NCI-H2107 (cell line): ENCODE data around the gene VWA5B2.
"Not testable (repeated sequence)": the region's sequence is repeated elsewhere in the genome, so short reads cannot be mapped to it uniquely, and the experiment has no call there.

Source experiments
- DNase-seq: peaks from one replicate; lab custom pipeline; 2025; lab: John Stamatoyannopoulos, UW

Gene VWA5B2

GRCh38 chr3:184241447-184242296 lies 12.3 kb downstream of the VWA5B2 start:
- DNase-seq = no peak

- no peak for DNase-seq
These were observed 12.9 kb downstream of the VWA5B2 start for GRCh38 chr3:184242297-184242685.

DNA sequence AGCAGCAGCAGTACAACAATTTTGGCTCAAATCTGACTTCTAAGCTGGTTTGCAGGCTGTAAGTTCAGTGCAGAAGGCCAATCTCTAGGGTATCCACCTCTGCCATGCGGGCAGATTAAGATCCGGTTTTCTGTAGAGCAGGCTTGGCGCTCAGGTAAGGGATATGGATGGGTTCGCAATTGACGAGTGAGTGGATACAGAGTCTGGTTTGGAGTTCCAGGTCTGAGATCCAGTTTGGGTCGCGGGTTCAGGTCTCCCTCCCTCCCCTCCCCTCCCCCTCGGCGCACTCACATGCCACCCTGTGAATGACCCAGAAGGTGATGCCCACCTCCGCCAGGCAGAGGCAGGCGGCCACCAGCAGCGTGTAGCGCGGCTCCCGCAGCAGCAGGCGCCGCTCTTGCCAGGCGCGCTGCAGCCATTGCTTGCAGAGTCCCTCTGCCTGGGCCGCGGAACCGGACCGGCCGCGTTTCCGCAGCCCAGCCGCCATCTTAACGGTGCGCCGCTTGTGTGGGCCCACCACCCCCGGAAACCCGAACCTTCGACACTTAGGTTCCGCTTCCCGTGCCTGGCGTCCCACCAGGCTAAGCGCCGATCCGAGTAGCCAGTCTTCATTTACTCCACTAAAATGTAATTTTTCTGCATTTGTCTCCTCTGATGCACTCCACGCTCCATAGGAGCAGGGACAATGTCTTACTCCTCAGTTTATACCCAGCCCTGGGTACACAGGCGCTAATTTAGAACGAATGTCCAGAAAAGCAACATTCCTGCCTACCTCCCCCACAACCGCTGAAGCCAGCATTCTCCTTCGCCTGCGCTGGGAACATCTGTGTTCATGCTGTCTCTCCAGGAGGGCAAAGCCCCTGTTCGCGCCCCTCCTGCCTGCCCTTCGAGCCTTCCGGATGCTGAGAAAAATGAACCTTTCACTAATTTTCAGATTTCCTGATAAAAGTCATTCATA lies 19.3 kb downstream of the VWA5B2 start, which contains the start of gene ALG3:
Gene ALG3 (minus strand): TSS at position 509 of the 958 bp plus-strand sequence. CDS start 22 bp downstream, at position 487.
- DNase-seq = peak; percentile 97

- peak; percentile 100 for DNase-seq
These were observed 20.2 kb downstream of the VWA5B2 start, which contains the start of gene EEF1AKMT4 for GRCh38 chr3:184249412-184250166. Gene EEF1AKMT4, plus strand, starts transcription at chr3:184249672. Its CDS starts 23 bp downstream, at chr3:184249695.

DNA sequence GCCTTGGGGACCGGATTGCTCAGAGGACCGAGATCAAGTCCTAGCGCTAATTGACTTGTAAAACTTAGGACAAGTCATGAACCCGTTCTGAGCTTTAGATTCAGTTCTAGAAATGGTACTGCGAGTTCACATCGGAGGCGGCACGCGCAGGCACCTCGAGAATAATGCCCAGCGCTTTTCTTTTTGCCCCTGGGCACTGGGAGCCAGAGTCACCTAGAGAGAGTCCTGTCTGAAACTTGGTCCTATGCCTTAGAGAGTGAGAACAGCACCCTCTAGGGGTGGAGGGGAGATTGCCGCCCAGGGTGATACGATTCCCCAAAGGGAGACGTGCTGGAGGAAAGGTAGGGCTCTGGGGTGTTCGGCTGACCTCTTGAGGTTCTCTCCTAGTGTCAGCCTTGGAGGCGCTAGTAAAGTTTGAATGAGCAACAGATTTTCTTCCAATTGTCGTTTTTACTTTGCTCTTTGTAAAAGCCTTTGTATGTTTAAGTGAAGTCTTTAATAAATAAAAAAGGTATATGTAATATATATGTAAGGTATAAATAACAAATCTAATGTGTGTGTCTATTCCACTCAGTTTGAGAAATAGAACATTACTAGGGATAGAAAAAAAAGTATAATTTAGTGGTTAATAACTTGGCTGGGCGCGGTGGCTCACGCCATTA lies 20.9 kb downstream of the VWA5B2 start:
- DNase-seq = peak; percentile 98

DNA sequence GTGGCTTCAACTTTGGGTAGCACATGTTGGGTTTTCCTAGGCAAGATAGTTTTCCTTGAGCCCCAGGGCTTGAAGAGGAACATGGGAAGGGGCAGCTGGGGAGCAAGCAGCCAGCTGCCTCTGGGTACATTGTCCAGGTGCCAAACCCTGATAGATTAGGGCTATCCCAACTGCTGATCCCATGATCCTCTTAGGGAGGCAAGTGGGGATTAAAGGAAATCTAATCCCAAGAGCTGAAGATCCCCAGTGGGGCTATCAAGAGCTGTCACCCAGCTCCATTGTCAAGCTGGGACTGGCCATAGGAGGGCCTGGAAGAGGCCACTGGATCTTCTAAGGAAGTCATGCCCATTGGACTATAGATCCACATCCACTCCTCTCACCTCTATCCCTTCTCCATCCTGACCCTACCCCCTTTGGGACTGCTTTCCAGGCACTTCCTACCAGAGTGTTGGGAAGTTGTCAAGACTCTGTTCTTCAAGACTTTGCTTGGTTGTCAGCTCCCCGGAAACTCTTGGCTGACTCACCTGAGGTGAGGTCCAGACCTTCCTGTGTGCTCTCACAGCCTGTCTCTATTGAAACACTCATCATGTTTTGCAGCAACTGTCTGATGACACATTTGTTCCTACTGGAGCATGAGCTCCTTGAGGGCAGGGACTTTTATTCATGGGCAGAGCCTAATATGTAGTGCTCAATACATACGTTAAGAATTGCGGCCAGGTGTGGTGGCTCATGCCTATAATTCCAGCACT lies 26.1 kb downstream of the VWA5B2 start:
- no peak for DNase-seq

DNA sequence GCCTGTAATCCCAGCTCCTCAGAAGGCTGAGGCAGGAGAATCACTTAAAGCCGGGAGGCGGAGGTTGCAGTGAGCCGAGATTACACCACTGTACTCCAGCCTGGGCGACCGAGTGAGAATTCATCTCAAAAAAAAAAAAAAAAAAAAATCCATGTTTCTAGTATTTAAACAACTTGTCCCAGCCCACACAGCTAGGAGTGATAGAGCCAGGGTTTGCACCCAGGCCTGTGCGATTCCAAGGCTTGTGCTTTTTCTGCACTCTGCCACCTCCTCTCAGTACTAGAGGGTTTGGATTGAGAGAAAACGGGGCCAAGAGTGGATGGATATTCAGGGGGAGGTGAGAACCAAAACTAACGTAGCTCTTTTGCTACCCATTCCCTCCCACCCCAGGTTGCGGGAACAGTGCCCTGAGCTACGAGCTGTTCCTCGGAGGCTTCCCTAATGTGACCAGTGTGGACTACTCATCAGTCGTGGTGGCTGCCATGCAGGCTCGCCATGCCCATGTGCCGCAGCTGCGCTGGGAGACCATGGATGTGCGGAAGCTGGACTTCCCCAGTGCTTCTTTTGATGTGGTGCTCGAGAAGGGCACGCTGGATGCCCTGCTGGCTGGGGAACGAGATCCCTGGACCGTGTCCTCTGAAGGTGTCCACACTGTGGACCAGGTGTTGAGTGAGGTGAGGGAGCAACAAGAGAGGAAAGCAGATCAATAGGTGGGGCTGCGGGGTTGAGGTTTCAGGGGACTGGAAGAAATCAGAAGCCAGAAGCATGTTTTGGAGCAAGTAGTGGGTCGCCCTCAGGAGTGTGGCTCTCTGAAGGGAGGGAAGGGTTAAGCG lies 27.9 kb downstream of the VWA5B2 start:
- no peak for DNase-seq

DNA sequence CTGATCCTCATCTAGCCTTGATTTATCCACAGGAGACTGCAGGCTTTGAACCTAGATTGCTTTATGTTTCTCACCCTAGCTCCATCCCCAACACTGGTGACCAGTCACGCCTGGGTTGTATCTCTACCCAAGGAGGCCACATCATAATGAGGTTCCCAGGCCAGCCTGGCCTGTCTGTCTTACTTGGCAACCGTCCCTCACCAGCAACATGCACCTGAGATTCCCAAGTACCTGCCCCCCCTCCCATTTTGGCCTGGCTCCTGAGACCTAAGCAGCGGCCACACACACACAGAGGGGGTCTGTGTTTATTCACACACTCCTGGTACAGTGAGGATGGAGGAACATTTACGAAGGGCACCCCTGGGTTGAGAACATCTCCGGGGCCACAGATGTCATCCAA lies 29.5 kb downstream of the VWA5B2 start:
- DNase-seq = no peak

DNA sequence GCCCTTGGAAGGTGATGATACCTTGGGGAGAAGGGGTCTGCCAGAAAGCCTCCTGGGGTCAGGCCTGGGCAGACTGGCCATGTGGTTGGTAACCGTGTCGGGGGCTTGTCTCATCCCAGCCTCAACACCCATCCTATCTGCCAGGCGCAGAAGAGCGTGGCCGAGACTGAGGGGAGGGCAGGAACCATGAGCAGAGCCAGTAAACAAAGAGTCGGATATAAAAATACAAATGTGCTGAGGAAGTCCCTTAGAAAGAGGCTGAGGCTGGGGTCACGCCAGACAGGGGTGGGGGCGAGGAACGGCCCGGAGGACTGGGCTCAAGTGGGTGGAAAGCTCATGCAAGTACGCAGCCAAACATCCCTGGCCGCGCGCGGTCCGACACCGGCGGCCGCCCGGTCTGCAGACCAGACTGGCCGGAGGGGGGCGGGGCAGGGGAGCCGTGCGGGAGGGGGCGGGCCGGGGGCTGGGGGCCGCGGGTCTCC lies 30.1 kb downstream of the VWA5B2 start:
- DNase-seq = no peak

DNA sequence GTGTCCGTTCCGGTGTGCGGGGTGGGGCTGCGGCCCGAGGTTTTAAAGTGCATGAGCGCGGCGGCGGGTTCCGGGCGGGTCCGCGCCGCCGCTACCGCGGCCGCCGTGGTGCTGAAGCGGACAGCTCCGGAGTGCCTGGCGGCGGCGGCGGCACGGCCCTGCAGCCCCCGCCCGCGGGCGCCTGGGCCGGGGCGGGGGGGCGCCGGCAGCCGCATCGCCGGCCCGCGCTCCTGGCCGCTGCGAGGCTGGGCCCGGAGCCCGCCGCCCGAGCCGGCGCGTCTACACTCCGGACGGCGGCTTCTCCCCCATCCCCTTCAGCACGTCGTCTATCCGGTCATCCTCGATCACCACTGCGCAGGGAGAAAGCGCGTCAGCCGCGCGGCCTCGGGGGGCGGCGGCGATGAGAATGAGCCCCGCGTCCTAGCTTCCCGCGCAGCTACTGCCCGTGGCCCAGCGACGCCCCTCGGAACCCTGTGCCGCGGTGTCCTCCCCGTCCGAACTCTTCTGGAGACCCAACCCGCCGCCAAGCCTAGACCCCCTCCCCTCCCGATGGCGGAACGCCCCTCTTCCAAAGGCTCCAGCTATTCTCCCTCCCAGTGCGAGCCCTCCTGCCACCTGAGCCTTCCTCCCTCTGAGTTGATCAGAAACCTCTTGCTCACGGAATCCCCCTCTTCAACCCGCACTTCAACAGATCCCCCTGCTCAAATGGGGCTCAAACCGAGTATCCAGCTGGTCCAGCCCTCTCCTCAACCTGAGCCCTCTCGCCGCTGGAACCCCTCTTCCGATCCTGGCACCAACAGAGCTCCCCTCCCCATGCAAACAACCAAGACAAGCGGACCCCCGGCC lies 30.7 kb downstream of the VWA5B2 start:
- DNase-seq = no peak

DNA sequence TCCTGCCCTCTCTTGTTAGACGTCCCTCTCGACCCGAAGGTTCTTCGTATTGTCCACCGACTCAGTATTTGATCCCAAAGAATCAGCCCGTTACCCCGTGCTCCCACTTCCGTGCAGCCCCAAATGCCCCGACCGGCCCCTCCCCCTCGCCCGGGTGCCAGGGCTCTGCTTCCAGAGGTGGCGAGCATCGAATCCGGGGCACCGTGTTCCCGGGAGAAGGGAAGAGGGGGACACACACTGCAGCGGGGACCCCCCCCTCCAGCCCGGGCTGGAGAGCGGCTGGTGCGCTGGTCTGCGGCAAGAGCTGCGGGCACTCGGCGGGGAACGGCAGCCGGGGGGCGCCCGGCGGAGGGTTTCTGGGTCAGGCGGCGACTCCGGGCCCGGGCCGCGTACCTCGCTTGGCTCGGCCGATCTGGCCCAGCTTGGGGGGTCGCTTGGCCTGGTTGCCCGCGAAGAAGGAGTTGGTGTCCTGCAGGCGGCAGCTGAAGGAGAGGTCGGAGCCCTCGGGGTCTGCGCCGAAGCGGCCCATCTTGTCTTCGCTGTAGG lies 31.4 kb downstream of the VWA5B2 start:
- DNase-seq = no peak

DNA sequence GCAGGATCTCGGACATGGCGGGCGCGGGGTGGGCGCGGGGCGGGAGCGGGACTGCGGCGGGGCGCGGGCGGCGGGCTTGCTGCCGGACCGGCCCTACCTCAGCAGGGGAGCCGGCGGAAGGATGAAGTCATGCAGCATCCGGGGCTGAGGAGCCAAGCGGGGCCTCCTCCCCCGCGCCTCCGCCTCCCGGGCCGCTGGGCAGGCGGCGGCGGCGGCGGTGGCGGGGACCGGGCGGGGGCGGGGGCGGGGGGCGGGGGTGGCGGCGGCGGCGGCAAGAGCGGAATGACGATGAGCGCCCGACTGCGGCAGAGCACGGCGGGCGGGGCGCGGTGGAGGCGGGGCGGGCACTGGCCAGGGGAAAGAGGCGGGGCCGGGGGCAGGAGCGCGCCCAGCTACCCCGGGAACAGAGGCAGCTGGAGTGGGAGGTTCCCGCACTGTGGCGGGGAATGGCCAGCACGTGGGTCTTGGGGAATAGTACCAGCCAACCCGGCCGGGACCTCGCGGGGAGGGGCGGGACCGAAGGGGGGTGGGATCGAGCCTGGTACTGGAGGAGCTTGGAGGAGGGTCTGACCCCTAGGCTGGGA lies 32.0 kb downstream of the VWA5B2 start, which contains the start of gene CAMK2N2:
Gene CAMK2N2 (minus strand): TSS at position 284 of the 584 bp plus-strand sequence. CDS start 268 bp downstream, at position 16.
- DNase-seq = peak; percentile 92

DNA sequence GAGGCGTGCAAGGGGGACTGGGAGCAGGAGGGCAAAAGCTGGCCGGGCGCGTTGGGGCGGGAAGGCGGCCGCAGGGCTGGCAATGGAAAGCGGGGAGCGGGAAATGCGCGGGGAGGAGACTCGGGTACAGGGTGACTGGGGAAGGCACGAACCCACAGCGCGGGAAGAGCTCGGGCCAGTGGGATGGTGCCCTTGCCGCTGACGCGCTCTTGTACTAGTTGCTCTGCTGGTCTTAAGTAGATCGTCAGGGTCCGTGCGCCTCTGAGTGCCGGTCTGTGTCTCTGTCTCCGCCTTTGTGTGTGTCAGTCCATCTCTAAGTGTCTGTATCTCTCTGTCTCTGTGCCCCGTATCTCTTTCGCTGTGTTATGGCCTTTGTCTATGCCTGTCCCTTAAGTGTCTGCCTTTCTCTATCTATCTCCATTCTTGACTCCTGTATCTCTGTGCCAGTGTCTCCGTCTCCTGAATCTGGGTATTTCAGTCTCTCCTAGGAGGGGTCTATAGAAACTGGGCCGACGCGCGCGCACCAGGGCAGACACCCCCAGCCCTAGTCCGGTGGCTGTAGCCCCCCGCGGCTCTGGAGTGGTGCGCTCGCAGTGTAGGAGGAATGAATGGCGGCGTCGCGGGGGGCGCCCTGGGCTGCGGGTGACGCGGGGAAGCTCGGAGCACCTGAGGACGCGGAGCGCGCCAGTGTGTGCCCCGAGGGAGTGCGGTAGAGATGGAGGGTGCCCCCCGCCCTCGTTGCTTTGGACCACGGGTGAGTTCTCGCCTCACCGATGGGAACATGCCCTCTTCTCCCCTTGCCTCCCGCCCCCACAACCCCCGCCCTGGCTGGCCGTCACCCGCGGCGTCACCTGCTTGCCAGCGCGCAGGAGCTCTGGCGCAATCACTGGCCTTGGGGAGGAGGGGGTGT lies 32.7 kb downstream of the VWA5B2 start:
- peak; percentile 55 for DNase-seq

GRCh38 chr3:184262764-184263179 lies 33.4 kb downstream of the VWA5B2 start:
- peak; percentile 73 for DNase-seq

GRCh38 chr3:184267249-184267648 lies 37.9 kb downstream of the VWA5B2 start:
- DNase-seq = not testable (repeated sequence)

DNA sequence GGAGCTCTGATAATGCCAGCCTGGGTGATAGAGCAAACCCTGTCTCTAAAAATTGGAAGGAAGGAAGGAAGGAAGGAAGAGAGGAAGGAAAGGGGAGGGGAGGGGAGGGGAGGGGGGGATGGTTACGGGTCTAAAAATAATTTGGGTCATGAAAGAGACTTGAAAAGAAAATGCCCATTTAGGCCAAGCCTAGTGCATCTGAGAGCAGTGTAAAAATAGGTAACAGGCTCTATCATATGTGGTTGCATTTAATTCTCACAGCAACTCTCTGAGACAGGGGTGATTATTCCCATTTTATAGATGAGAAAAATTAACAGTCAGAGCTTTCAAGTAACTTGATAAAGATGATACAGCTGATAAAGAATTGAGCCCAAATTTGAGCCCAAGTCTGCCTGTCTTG lies 42.9 kb downstream of the VWA5B2 start:
- DNase-seq = no peak

- DNase-seq = no peak
These were observed 46.0 kb downstream of the VWA5B2 start for GRCh38 chr3:184275381-184275701.
